Liver (tissue), 9 donors: ENCODE data around the gene METTL21C. TPM values are rescaled to one million over a fixed set of nuclear protein-coding genes. Genes with fewer than 3 reads are reported as not detected.

Experiments
- DNase-seq: peaks from one replicate; pipeline ENCODE4 v3.0.0-alpha.2; 2017; ENCODE audit warnings: low spot score
- H3K27ac ChIP-seq, 2 donors: one replicate each; pipeline ENCODE4 v1.7.0; 2013; ENCODE audit warnings: inconsistent platforms in 2 of 2, low read length in 2 of 2, control low read depth in 1 of 2, low read depth in 1 of 2, mild to moderate bottlenecking in 1 of 2
- H3K27me3 ChIP-seq, 4 donors: one replicate each; pipeline versions ENCODE4 v1.6.1 to v1.7.0; 2013; ENCODE audit warnings: low read length in 3 of 4, inconsistent platforms in 1 of 4, mild to moderate bottlenecking in 1 of 4, moderate library complexity in 1 of 4; ENCODE audit not compliant: control insufficient read depth in 4 of 4, insufficient read depth in 4 of 4
- H3K36me3 ChIP-seq, 4 donors: one replicate each; pipeline versions ENCODE4 v1.6.1 to v1.7.0; 2013; ENCODE audit warnings: low read length in 3 of 4, mild to moderate bottlenecking in 3 of 4, low read depth in 1 of 4, moderate library complexity in 1 of 4; ENCODE audit not compliant: control insufficient read depth in 4 of 4, insufficient read depth in 3 of 4
- H3K4me1 ChIP-seq, 4 donors: one replicate each; pipeline versions ENCODE4 v1.6.1 to v1.7.0; 2013; ENCODE audit warnings: low read length in 3 of 4, mild to moderate bottlenecking in 3 of 4, moderate library complexity in 1 of 4; ENCODE audit not compliant: control insufficient read depth in 4 of 4, insufficient read depth in 4 of 4
- H3K4me3 ChIP-seq, 3 donors: one replicate each; pipeline versions ENCODE4 v1.6.1 to v1.7.0; 2013; ENCODE audit warnings: low read length in 3 of 3, control low read depth in 1 of 3, low read depth in 1 of 3, mild to moderate bottlenecking in 1 of 3
- H3K9ac ChIP-seq, 2 donors: one replicate each; pipeline ENCODE4 v1.7.0; 2013; ENCODE audit warnings: low read length in 2 of 2, mild to moderate bottlenecking in 2 of 2, moderate library complexity in 2 of 2, control low read depth in 1 of 2, low read depth in 1 of 2
- H3K9me3 ChIP-seq, 4 donors: one replicate each; pipeline versions ENCODE4 v1.6.1 to v1.7.0; 2013; ENCODE audit warnings: low read length in 3 of 4; ENCODE audit not compliant: control insufficient read depth in 4 of 4
- ATF3 ChIP-seq: IDR thresholded peaks from 2 replicates; pipeline ENCODE4 v1.6.1; 2016; ENCODE audit warnings: antibody characterized with exemption
- CTCF ChIP-seq: fragments of 150-350 bp; IDR thresholded peaks from 2 replicates; pipeline ENCODE4 v1.5.1; 2017; ENCODE audit warnings: improper control_type of control experiment, low read depth, low read length; ENCODE audit not compliant: missing input control
- EGR1 ChIP-seq, 2 donors: IDR thresholded peaks; 2 replicates each; pipeline ENCODE4 v1.6.1; 2016 to 2018; ENCODE audit warnings: antibody characterized with exemption in 2 of 2, low read depth in 2 of 2
- FOXA1 ChIP-seq: IDR thresholded peaks from 2 replicates; pipeline ENCODE4 v1.6.1; 2016; ENCODE audit warnings: antibody characterized with exemption
- FOXA2 ChIP-seq: IDR thresholded peaks from 2 replicates; pipeline ENCODE4 v1.6.1; 2016; ENCODE audit warnings: antibody characterized with exemption
- GABPA ChIP-seq, 2 donors: IDR thresholded peaks in 1 of 2; conservative IDR thresholded peaks in 1 of 2; 2 replicates each; pipeline ENCODE4 v1.6.1; 2016; ENCODE audit warnings: antibody characterized with exemption in 2 of 2, mild to moderate bottlenecking in 1 of 2, moderate library complexity in 1 of 2
- HNF4A ChIP-seq, 2 donors: conservative IDR thresholded peaks; 2 replicates each; pipeline ENCODE4 v1.6.1; 2016; ENCODE audit warnings: antibody characterized with exemption in 2 of 2, mild to moderate bottlenecking in 2 of 2
- NR2F2 ChIP-seq: IDR thresholded peaks from 2 replicates; pipeline ENCODE4 v1.6.1; 2016; ENCODE audit warnings: antibody characterized with exemption
- RAD21 ChIP-seq, 2 donors: IDR thresholded peaks; 2 replicates each; pipeline ENCODE4 v1.6.1; 2016; ENCODE audit warnings: antibody characterized with exemption in 2 of 2, mild to moderate bottlenecking in 2 of 2
- REST ChIP-seq: IDR thresholded peaks from 2 replicates; pipeline ENCODE4 v1.6.1; 2016; ENCODE audit warnings: antibody characterized with exemption, mild to moderate bottlenecking
- RXRA ChIP-seq, 2 donors: IDR thresholded peaks; 2 replicates each; pipeline ENCODE4 v1.6.1; 2017 to 2018; ENCODE audit warnings: antibody characterized with exemption in 2 of 2, mild to moderate bottlenecking in 1 of 2
- TAF1 ChIP-seq: conservative IDR thresholded peaks from 2 replicates; pipeline ENCODE4 v1.6.1; 2016; ENCODE audit warnings: antibody characterized with exemption, mild to moderate bottlenecking
- YY1 ChIP-seq: IDR thresholded peaks from 2 replicates; pipeline ENCODE4 v1.6.1; 2016; ENCODE audit warnings: antibody characterized with exemption, mild to moderate bottlenecking
- ZBTB33 ChIP-seq: IDR thresholded peaks from 2 replicates; pipeline ENCODE4 v1.6.1; 2016; ENCODE audit warnings: antibody characterized with exemption
- WGBS: extraction: QIAGEN DNeasy Blood & Tissue Kit; methylation state at CpG from one replicate; pipeline ENCODE4 v1.1.7; 2013; 5-methylcytosine and 5-hydroxymethylcytosine counted together
- polyA plus RNA-seq, 2 donors: library from polyadenylated mRNA; stranded (reverse) in 1 of 2; unstranded in 1 of 2; fragments of 200-250 nt in 1 of 2; fragments of >200 nt in 1 of 2; fragmentation: Nextera tagmentation in 1 of 2; extraction: Ambion mirVana in 1 of 2; gene quantifications; one replicate each; pipeline versions ENCODE4 v1.2.1 to v1.2.3, GENCODE V29; 2013 to 2015
- total RNA-seq, 2 donors: library from RNA; depleted of rRNA; stranded (reverse); fragments of >200 nt; gene quantifications; one replicate each; pipeline ENCODE4 v1.2.3, GENCODE V29; 2014
- donor health status: healthy.
- donor health status: healthy.
- donor health status: healthy.
- donor health status: healthy.
- donor health status: healthy.

METTL21C gene
- total and polyA plus RNA-seq, 4 donors, result 0.09 TPM; not detected in 3

GRCh38 chr13:102651392-102651791 lies 43.5 kb downstream of the METTL21C start:
- TF ChIP-seq YY1 (no peak), CTCF (no peak), GABPA (IDR thresholded peaks at IDR 0.05 in 1 of 2, conservative IDR thresholded peaks at IDR 0.05 in 1 of 2) (no peak), FOXA1 (no peak), HNF4A (conservative IDR thresholded peaks at IDR 0.05) (no peak), REST (no peak), RAD21 (IDR thresholded peaks at IDR 0.05) (no peak), ZBTB33 (no peak), EGR1 (IDR thresholded peaks at IDR 0.05; ENCODE audit: low read depth in 2 of 2) (no peak)
- Histone ChIP-seq H3K4me3 (no peak overlapping the region), H3K27ac (no peak overlapping the region), H3K36me3 (peaks cover 6 to 55% (median 38%) of the 10 kb centered on the region in 4 donors), H3K9ac (no peak overlapping the region), H3K27me3 (no peaks in the 10 kb centered on the region), H3K9me3 (no peaks in the 10 kb centered on the region), H3K4me1 (no peaks in the 10 kb centered on the region)
- DNase-seq, result no peak

- H3K4me1 ChIP-seq, result no peaks in the 10 kb centered on the region
- 94% methylated on average over 3 of the region's 3 CpGs for WGBS
- no peaks in the 10 kb centered on the region for H3K9me3 ChIP-seq
- DNase-seq, result no peak
- TF ChIP-seq FOXA1, result no peak
- TF ChIP-seq NR2F2, result no peak
- TF ChIP-seq HNF4A (conservative IDR thresholded peaks at IDR 0.05), result no peak
- TF ChIP-seq YY1, result no peak
- H3K36me3 ChIP-seq, result peaks cover 6 to 59% (median 46%) of the 10 kb centered on the region in 4 donors
- H3K4me3 ChIP-seq, result no peak overlapping the region
- no peak overlapping the region for H3K27ac ChIP-seq
- no peak overlapping the region for H3K9ac ChIP-seq
- H3K27me3 ChIP-seq, result no peaks in the 10 kb centered on the region
These were observed 44.4 kb downstream of the METTL21C start for GRCh38 chr13:102650444-102650843.

GRCh38 chr13:102648046-102648445 lies 46.8 kb downstream of the METTL21C start:
- DNase-seq, result no peak
- H3K4me3 ChIP-seq, result no peak overlapping the region
- H3K9me3 ChIP-seq, result no peaks in the 10 kb centered on the region
- H3K36me3 ChIP-seq, result peaks cover 3 to 76% (median 60%) of the 10 kb centered on the region in 4 donors
- 80% methylated on average over 3 of the region's 3 CpGs for WGBS
- H3K27me3 ChIP-seq, result no peaks in the 10 kb centered on the region
- no peaks in the 10 kb centered on the region for H3K4me1 ChIP-seq
- no peak overlapping the region for H3K9ac ChIP-seq
- no peak overlapping the region for H3K27ac ChIP-seq
- no peak for TF ChIP-seq HNF4A (conservative IDR thresholded peaks at IDR 0.05)
- no peak for TF ChIP-seq TAF1
- no peak for TF ChIP-seq FOXA2
- TF ChIP-seq CTCF, result no peak
- TF ChIP-seq EGR1 (IDR thresholded peaks at IDR 0.05; ENCODE audit: low read depth in 2 of 2), result no peak
- TF ChIP-seq REST, result no peak
- TF ChIP-seq ATF3, result no peak
- no peak for TF ChIP-seq RXRA (IDR thresholded peaks at IDR 0.05)
